Vagina (tissue), 2 donors: Measurements from ENCODE around the gene TIGAR.

Experiments
- POLR2AphosphoS5 ChIP-seq, 2 donors: sonication (generic); formaldehyde crosslinking; IDR thresholded peaks; one replicate each; pipeline ENCODE4 v1.9.0; 2017; ENCODE audit warnings: antibody characterized with exemption in 2 of 2, mild to moderate bottlenecking in 2 of 2, low read depth in 1 of 2; ENCODE audit not compliant: insufficient read depth in 1 of 2
- TF ChIP-seq, protein P1 (sequence below), 3 experiments: fragments of 450-650 bp in 2 of 3; fragments of 200-600 bp in 1 of 3; sonication (generic) in 1 of 3; IDR thresholded peaks; one replicate each; pipeline ENCODE4 v1.5.1; 2017 to 2019; ENCODE audit warnings: antibody characterized with exemption in 3 of 3, mild to moderate bottlenecking in 2 of 3, moderate library complexity in 2 of 3

DNA sequence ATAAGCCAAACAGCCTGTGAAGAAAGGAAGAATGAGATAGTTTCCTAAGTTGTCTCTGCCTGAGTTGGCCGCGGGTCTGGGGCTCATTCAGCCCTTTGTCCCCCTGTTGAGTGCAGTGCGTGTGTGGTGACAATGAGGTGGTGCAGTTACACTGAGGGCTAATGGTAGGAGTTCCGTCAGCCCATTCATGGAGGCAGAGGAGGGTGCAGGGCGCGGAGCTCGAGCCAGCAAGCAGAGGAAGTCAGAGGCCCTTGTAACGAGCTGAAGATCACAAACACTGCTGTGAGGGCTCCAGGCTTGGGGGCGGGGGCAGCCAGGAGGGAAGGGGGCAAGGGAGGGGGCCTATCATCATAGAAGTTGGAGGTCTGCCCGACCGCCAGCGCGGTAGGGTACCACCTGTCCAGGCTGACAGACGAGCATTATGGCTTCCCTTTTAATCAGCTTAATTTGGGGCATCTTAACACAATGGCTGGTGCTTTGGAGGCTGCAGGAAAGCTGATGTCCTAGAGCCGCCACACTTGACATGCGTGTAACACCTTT, 27.0 kb upstream of the TIGAR start:
- TF ChIP-seq POLR2AphosphoS5 (IDR thresholded peaks at IDR 0.05; ENCODE audit: insufficient read depth in 1 of 2, low read depth in 1 of 2), result no peak
- TF ChIP-seq, protein P1, sequence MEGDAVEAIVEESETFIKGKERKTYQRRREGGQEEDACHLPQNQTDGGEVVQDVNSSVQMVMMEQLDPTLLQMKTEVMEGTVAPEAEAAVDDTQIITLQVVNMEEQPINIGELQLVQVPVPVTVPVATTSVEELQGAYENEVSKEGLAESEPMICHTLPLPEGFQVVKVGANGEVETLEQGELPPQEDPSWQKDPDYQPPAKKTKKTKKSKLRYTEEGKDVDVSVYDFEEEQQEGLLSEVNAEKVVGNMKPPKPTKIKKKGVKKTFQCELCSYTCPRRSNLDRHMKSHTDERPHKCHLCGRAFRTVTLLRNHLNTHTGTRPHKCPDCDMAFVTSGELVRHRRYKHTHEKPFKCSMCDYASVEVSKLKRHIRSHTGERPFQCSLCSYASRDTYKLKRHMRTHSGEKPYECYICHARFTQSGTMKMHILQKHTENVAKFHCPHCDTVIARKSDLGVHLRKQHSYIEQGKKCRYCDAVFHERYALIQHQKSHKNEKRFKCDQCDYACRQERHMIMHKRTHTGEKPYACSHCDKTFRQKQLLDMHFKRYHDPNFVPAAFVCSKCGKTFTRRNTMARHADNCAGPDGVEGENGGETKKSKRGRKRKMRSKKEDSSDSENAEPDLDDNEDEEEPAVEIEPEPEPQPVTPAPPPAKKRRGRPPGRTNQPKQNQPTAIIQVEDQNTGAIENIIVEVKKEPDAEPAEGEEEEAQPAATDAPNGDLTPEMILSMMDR (IDR thresholded peaks at IDR 0.05), result no peak
